ENCODE data around the gene YPEL2.

- TF ChIP-seq CTCF (conservative IDR thresholded peaks at IDR 0.05; ENCODE audit: low read length), result no peak
- TF ChIP-seq EZH2phosphoT487 (IDR thresholded peaks at IDR 0.05; ENCODE audit: borderline replicate concordance), result no peak
Observed at GRCh38 chr17:59315866-59316265, 15.6 kb upstream of the YPEL2 start.
